ENCODE measurements around the gene CCDC107.

Gene CCDC107

DNA sequence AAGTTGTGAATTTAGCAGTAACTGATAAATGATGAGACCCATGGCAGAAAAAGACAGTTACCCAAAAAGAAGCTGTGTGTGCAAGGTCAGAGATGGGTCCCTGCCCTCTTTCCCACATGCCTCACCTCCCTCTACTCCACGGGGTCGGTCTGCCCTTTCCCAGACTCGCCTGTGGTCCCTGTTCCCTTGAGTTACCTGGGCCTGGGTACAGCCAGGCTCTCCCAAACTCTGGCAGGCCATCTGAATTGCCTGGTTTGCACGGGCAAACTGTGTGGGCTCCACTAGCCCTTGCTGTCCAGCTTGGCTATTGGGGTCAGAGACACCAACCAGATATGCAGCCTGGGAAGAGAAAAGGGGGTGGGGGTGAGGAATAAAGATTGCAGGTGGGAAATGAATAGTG, 50.1 kb downstream of the CCDC107 start:
- TF ChIP-seq, protein P1, sequence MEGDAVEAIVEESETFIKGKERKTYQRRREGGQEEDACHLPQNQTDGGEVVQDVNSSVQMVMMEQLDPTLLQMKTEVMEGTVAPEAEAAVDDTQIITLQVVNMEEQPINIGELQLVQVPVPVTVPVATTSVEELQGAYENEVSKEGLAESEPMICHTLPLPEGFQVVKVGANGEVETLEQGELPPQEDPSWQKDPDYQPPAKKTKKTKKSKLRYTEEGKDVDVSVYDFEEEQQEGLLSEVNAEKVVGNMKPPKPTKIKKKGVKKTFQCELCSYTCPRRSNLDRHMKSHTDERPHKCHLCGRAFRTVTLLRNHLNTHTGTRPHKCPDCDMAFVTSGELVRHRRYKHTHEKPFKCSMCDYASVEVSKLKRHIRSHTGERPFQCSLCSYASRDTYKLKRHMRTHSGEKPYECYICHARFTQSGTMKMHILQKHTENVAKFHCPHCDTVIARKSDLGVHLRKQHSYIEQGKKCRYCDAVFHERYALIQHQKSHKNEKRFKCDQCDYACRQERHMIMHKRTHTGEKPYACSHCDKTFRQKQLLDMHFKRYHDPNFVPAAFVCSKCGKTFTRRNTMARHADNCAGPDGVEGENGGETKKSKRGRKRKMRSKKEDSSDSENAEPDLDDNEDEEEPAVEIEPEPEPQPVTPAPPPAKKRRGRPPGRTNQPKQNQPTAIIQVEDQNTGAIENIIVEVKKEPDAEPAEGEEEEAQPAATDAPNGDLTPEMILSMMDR (IDR thresholded peaks at IDR 0.05; ENCODE audit: insufficient read depth, missing control alignments), result no peak
- DNase-seq (ENCODE audit: insufficient read length, low spot score), result no peak
- no peak for FAIRE-seq

- FAIRE-seq, result no peak
- DNase-seq (ENCODE audit: insufficient read length, low spot score), result no peak
- TF ChIP-seq, protein P1 (IDR thresholded peaks at IDR 0.05; ENCODE audit: insufficient read depth, missing control alignments), result no peak
Measured at GRCh38 chr9:35710818-35711500, 52.9 kb downstream of the CCDC107 start.
